Measurements from ENCODE around the gene RPTOR. TPM values are rescaled to one million over a fixed set of nuclear protein-coding genes. Genes with fewer than 3 reads are reported as not detected.

RPTOR gene
- total RNA-seq, 2 experiments from 2014 or later = 48.1 to 87.8 TPM

- H3K79me2 ChIP-seq (ENCODE audit: insufficient read depth, low read depth, low read length) = peaks cover 79% of the 10 kb centered on the region
- H3K9me2 ChIP-seq (ENCODE audit: insufficient read depth, low read length) = no peaks in the 10 kb centered on the region
- peaks cover 21% of the 10 kb centered on the region for H4K20me1 ChIP-seq (ENCODE audit: insufficient read depth, low read length)
- no peak overlapping the region for H3K4me2 ChIP-seq (ENCODE audit: low read length)
- TF ChIP-seq CTCF (conservative IDR thresholded peaks at IDR 0.05; ENCODE audit: low read length) (no peak), EZH2phosphoT487 (IDR thresholded peaks at IDR 0.05; ENCODE audit: borderline replicate concordance, low read depth, low read length) (no peak)
- ChIA-PET CTCF (ENCODE audit: unreplicated experiment) (no interaction called here), POLR2A (interaction anchor here (0.9 kb wide), 1 partner anchor 15 kb away, joined by 3 read pairs; no protein-coding TSS in a partner anchor)
- no peak overlapping the region for H3K27ac ChIP-seq (ENCODE audit: low read depth, low read length, poor library complexity, severe bottlenecking)
- DNase-seq (ENCODE audit: low spot score) = no peak
- intact Hi-C loops (cut with micrococcal nuclease; ENCODE audit: unreplicated experiment) = no loop called here
- H3K4me3 ChIP-seq (ENCODE audit: low read depth, low read length, poor library complexity, severe bottlenecking) = no peak overlapping the region
- no TSS peak for BruUV-seq (replicated peaks)
- H2AFZ ChIP-seq (ENCODE audit: low read length) = no peak overlapping the region
- no peaks in the 10 kb centered on the region for H3K9me3 ChIP-seq (ENCODE audit: low read length)
- peaks cover 29% of the 10 kb centered on the region for H3K4me1 ChIP-seq (ENCODE audit: insufficient read depth, low read length, poor library complexity, severe bottlenecking)
- peaks cover 6% of the 10 kb centered on the region for H3K36me3 ChIP-seq (ENCODE audit: insufficient read depth, low read length)
Measured at GRCh38 chr17:80614332-80615047, 69.9 kb downstream of the RPTOR start.

- no peak overlapping the region for H3K27ac ChIP-seq (ENCODE audit: low read depth, low read length, poor library complexity, severe bottlenecking)
- H3K9me2 ChIP-seq (ENCODE audit: insufficient read depth, low read length) = no peaks in the 10 kb centered on the region
- peaks cover 17% of the 10 kb centered on the region for H4K20me1 ChIP-seq (ENCODE audit: insufficient read depth, low read length)
- no peak overlapping the region for H3K4me2 ChIP-seq (ENCODE audit: low read length)
- no peak overlapping the region for H3K4me3 ChIP-seq (ENCODE audit: low read depth, low read length, poor library complexity, severe bottlenecking)
- H2AFZ ChIP-seq (ENCODE audit: low read length) = no peak overlapping the region
- ChIA-PET POLR2A (no interaction called here), CTCF (ENCODE audit: unreplicated experiment) (no interaction called here)
- peaks cover 78% of the 10 kb centered on the region for H3K79me2 ChIP-seq (ENCODE audit: insufficient read depth, low read depth, low read length)
- peaks cover 6% of the 10 kb centered on the region for H3K36me3 ChIP-seq (ENCODE audit: insufficient read depth, low read length)
- intact Hi-C loops (cut with micrococcal nuclease; ENCODE audit: unreplicated experiment) = no loop called here
- no peak for DNase-seq (ENCODE audit: low spot score)
- no peak for TF ChIP-seq EZH2phosphoT487 (IDR thresholded peaks at IDR 0.05; ENCODE audit: borderline replicate concordance, low read depth, low read length)
- TF ChIP-seq CTCF (conservative IDR thresholded peaks at IDR 0.05; ENCODE audit: low read length) = no peak
- H3K4me1 ChIP-seq (ENCODE audit: insufficient read depth, low read length, poor library complexity, severe bottlenecking) = peaks cover 23% of the 10 kb centered on the region
- H3K9me3 ChIP-seq (ENCODE audit: low read length) = no peaks in the 10 kb centered on the region
- BruUV-seq (replicated peaks) = no TSS peak
Measured at GRCh38 chr17:80615376-80615775, 70.7 kb downstream of the RPTOR start.

- H3K79me2 ChIP-seq (ENCODE audit: insufficient read depth, low read depth, low read length) = peaks cover 73% of the 10 kb centered on the region
- no peaks in the 10 kb centered on the region for H3K9me2 ChIP-seq (ENCODE audit: insufficient read depth, low read length)
- DNase-seq (ENCODE audit: low spot score) = no peak
- TF ChIP-seq EZH2phosphoT487 (IDR thresholded peaks at IDR 0.05; ENCODE audit: borderline replicate concordance, low read depth, low read length) = no peak
- no peak for TF ChIP-seq CTCF (conservative IDR thresholded peaks at IDR 0.05; ENCODE audit: low read length)
- BruUV-seq (replicated peaks) = no TSS peak
- H3K4me2 ChIP-seq (ENCODE audit: low read length) = no peak overlapping the region
- H4K20me1 ChIP-seq (ENCODE audit: insufficient read depth, low read length) = peaks cover 13% of the 10 kb centered on the region; the same call in 1 of the 2 replicates
- ChIA-PET POLR2A (no interaction called here), CTCF (ENCODE audit: unreplicated experiment) (no interaction called here)
- H3K36me3 ChIP-seq (ENCODE audit: insufficient read depth, low read length) = peaks cover 6% of the 10 kb centered on the region
- H3K4me1 ChIP-seq (ENCODE audit: insufficient read depth, low read length, poor library complexity, severe bottlenecking) = peaks cover 15% of the 10 kb centered on the region
- no peak overlapping the region for H2AFZ ChIP-seq (ENCODE audit: low read length)
- intact Hi-C loops (cut with micrococcal nuclease; ENCODE audit: unreplicated experiment) = no loop called here
- H3K27ac ChIP-seq (ENCODE audit: low read depth, low read length, poor library complexity, severe bottlenecking) = no peak overlapping the region
- H3K9me3 ChIP-seq (ENCODE audit: low read length) = no peaks in the 10 kb centered on the region
- no peak overlapping the region for H3K4me3 ChIP-seq (ENCODE audit: low read depth, low read length, poor library complexity, severe bottlenecking)
Measured at GRCh38 chr17:80616705-80617104, 72.1 kb downstream of the RPTOR start.

Data from OCI-LY7 (cell line).